Measurements from ENCODE around the gene NCAPH2.

- no peak for TF ChIP-seq EZH2phosphoT487 (IDR thresholded peaks at IDR 0.05; ENCODE audit: insufficient read depth, low read depth)
- no peak for TF ChIP-seq EZH2 (IDR thresholded peaks at IDR 0.05; ENCODE audit: insufficient read depth, poor library complexity, severe bottlenecking)
These were observed 52.0 kb downstream of the NCAPH2 start for GRCh38 chr22:50560034-50560433.

Measured in GM23248 (cell line).